PC-9 (cell line): ENCODE data around the gene LRIF1.

ENCODE experiments used
- CTCF ChIP-seq: fragments of 200-600 bp; sonication (generic); conservative IDR thresholded peaks from 2 replicates; pipeline ENCODE4 v1.6.1; 2017; ENCODE audit warnings: mixed run types, antibody characterized with exemption, mild to moderate bottlenecking, moderate library complexity
- EZH2 ChIP-seq: fragments of 200-600 bp; sonication (generic); IDR thresholded peaks from 2 replicates; pipeline ENCODE4 v1.8.0; 2017; ENCODE audit warnings: antibody characterized with exemption, low read depth

DNA sequence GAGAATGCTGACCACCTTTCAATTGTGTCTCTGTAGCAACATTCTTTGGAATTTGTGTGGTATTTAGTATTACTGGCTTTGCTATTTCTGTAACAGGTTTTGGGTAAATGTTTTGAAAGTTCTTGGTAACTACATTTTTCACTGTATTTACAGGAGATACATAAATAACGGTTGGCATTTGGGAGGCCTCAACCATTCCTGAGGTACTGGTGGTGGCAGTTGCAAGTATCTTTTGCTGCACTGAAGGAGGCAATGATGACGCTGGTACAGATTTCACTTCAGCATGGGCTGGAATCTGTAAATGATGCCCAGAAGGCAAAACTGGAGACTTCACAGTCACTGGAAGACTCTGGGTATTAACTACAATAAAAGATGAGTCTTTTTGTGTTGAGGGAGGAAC is 11.7 kb downstream of the LRIF1 start:
- TF ChIP-seq EZH2 (no peak), CTCF (no peak)
